Right atrium auricular region (tissue), 2 donors: ENCODE results near the gene TLE2. TPM values are rescaled to one million over a fixed set of nuclear protein-coding genes. Genes with fewer than 3 reads are reported as not detected.

ENCODE experiments used
- DNase-seq: peaks from one replicate; pipeline ENCODE4 v3.0.0-alpha.2; 2019; ENCODE audit warnings: low spot score
- H3K27ac ChIP-seq, 2 donors: fragments of 200-600 bp; sonication (generic); 1 replicate in 1 of 2; 2 replicates in 1 of 2; pipeline ENCODE4 v1.5.1; 2016 to 2019
- H3K27me3 ChIP-seq, 2 donors: fragments of 200-600 bp; sonication (generic); one replicate each; pipeline versions ENCODE4 v1.5.1 to v1.6.0; 2017 to 2019
- H3K36me3 ChIP-seq: fragments of 200-600 bp; sonication (generic); one replicate; pipeline ENCODE4 v1.5.1; 2016
- H3K4me1 ChIP-seq, 2 donors: fragments of 200-600 bp; sonication (generic); one replicate each; pipeline versions ENCODE4 v1.5.1 to v1.6.0; 2017 to 2019
- H3K4me3 ChIP-seq, 2 donors: fragments of 200-600 bp; sonication (generic); 1 replicate in 1 of 2; 2 replicates in 1 of 2; pipeline ENCODE4 v1.5.1; 2017 to 2019; ENCODE audit warnings: mild to moderate bottlenecking in 1 of 2, moderate library complexity in 1 of 2
- H3K9me3 ChIP-seq, 2 donors: fragments of 200-600 bp; sonication (generic); one replicate each; pipeline ENCODE4 v1.5.1; 2019
- total RNA-seq, 2 donors: library from RNA; depleted of rRNA; stranded (reverse); fragments of >200 nt; gene quantifications; one replicate each; pipeline ENCODE4 v1.1.0, GENCODE V29; 2016
- TF ChIP-seq, protein P1 (sequence below), 2 donors: fragments of 200-600 bp; sonication (generic); IDR thresholded peaks; one replicate each; pipeline ENCODE4 v1.5.1; 2019; ENCODE audit warnings: antibody characterized with exemption in 2 of 2

The TLE2 gene
- total RNA-seq, 2 donors from 2014 or later, result 41.2 to 101 TPM

DNA sequence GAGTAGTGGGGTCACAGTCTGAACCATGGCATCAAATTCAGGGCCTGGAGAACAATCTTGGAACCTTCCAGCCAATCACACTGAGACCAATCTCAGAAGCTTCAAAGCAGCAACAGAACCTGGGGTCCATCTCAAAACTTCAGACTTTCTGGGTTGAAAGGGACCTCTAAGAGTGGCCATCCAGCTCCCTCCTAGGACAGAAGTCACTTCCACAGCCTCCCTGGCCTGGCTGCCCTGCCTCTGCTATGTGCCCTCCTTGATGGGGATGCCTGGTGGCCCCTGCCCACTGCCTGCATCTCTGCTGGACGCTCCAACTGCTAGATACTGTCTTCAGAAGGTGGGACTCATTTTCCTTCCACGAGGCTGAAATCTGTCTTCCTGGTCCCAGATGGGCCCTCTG, 1.8 kb downstream of the TLE2 start:
- no peak overlapping the region for H3K27ac ChIP-seq
- H3K4me1 ChIP-seq, result peaks cover 0 to 16% of the 10 kb centered on the region in 2 donors
- no peak for DNase-seq
- no peak overlapping the region for H3K4me3 ChIP-seq
- TF ChIP-seq, protein P1, sequence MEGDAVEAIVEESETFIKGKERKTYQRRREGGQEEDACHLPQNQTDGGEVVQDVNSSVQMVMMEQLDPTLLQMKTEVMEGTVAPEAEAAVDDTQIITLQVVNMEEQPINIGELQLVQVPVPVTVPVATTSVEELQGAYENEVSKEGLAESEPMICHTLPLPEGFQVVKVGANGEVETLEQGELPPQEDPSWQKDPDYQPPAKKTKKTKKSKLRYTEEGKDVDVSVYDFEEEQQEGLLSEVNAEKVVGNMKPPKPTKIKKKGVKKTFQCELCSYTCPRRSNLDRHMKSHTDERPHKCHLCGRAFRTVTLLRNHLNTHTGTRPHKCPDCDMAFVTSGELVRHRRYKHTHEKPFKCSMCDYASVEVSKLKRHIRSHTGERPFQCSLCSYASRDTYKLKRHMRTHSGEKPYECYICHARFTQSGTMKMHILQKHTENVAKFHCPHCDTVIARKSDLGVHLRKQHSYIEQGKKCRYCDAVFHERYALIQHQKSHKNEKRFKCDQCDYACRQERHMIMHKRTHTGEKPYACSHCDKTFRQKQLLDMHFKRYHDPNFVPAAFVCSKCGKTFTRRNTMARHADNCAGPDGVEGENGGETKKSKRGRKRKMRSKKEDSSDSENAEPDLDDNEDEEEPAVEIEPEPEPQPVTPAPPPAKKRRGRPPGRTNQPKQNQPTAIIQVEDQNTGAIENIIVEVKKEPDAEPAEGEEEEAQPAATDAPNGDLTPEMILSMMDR (IDR thresholded peaks at IDR 0.05), result no peak
- H3K27me3 ChIP-seq, result no peaks in the 10 kb centered on the region
- no peaks in the 10 kb centered on the region for H3K9me3 ChIP-seq
- H3K36me3 ChIP-seq, result no peaks in the 10 kb centered on the region

DNA sequence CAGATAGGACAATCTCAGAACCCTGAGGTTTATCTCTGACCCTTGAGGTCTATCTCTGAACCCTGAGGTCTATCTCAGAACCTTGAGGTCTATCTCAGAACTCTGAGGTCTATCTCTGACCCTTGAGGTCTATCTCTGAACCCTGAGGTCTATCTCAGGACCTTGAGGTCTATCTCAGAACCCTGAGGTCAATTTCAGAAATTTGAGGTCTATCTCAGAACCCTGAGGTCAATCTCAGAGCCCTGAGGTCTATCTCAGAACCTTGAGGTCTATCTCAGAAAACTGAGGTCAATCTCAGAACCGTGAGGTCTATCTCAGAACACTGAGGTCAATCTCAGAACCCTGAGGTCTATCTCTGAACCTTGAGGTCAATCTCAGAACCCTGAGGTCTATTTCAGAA, 2.3 kb downstream of the TLE2 start:
- H3K9me3 ChIP-seq, result no peaks in the 10 kb centered on the region
- no peak overlapping the region for H3K4me3 ChIP-seq
- no peaks in the 10 kb centered on the region for H3K36me3 ChIP-seq
- no peak overlapping the region for H3K27ac ChIP-seq
- TF ChIP-seq, protein P1 (IDR thresholded peaks at IDR 0.05), result no peak
- DNase-seq, result no peak
- peaks cover 0 to 16% of the 10 kb centered on the region in 2 donors for H3K4me1 ChIP-seq
- H3K27me3 ChIP-seq, result no peaks in the 10 kb centered on the region

DNA sequence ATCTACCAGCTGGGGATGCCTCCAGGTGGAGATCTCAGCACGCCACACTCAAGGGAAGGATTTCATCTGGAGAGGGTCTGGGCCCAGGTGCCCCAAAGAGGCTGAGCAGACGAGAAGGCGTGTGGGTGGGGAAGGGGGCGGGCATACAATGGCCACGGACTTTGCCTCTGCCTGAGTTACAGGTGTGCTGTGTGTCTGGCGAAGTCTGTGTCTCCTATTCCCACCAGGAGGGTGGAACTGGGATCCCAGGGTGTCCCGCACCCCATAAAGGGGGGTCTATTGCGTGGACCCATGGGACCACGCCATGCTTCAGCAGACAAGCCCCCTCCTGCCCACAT, 3.6 kb downstream of the TLE2 start:
- peaks cover 0 to 16% of the 10 kb centered on the region in 2 donors for H3K4me1 ChIP-seq
- DNase-seq, result no peak
- no peaks in the 10 kb centered on the region for H3K9me3 ChIP-seq
- TF ChIP-seq, protein P1 (IDR thresholded peaks at IDR 0.05), result no peak
- H3K27me3 ChIP-seq, result no peaks in the 10 kb centered on the region
- H3K36me3 ChIP-seq, result no peaks in the 10 kb centered on the region
- H3K27ac ChIP-seq, result no peak overlapping the region
- no peak overlapping the region for H3K4me3 ChIP-seq

GRCh38 chr19:3024870-3025548, 4.1 kb downstream of the TLE2 start:
- Histone ChIP-seq H3K9me3 (no peaks in the 10 kb centered on the region), H3K4me3 (no peak overlapping the region), H3K27me3 (no peaks in the 10 kb centered on the region), H3K4me1 (peaks cover 0 to 16% of the 10 kb centered on the region in 2 donors), H3K27ac (no peak overlapping the region), H3K36me3 (no peaks in the 10 kb centered on the region)
- TF ChIP-seq, protein P1 (IDR thresholded peaks at IDR 0.05), result no peak
- no peak for DNase-seq

DNA sequence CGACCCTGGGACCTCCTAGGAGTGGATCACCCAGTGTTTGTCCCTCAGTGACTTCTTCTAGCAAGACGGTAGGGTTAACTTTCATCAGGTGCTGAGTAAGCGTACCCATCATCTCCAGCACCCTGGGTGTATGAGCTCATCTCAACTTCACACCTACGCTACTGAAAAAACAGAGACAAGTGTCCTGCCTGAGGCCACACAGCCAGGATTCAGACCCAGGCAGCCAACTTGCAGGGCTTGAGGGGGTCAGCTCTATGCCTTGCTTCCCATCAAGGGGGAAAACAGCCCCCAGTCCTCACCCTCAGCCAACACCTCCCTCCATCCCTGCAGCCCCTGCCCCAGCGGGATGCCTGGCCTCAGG, 4.6 kb downstream of the TLE2 start:
- Histone ChIP-seq H3K9me3 (no peaks in the 10 kb centered on the region), H3K36me3 (peaks cover under 1% of the 10 kb centered on the region), H3K27ac (no peak overlapping the region), H3K4me3 (no peak overlapping the region), H3K4me1 (peaks cover 0 to 12% of the 10 kb centered on the region in 2 donors), H3K27me3 (no peaks in the 10 kb centered on the region)
- TF ChIP-seq, protein P1 (IDR thresholded peaks at IDR 0.05), result no peak
- DNase-seq, result no peak
